ENCODE data around the gene CHD1L.
"Not testable (repeated sequence)": the region's sequence is repeated elsewhere in the genome, so short reads cannot be mapped to it uniquely, and the experiment has no call there.

DNA sequence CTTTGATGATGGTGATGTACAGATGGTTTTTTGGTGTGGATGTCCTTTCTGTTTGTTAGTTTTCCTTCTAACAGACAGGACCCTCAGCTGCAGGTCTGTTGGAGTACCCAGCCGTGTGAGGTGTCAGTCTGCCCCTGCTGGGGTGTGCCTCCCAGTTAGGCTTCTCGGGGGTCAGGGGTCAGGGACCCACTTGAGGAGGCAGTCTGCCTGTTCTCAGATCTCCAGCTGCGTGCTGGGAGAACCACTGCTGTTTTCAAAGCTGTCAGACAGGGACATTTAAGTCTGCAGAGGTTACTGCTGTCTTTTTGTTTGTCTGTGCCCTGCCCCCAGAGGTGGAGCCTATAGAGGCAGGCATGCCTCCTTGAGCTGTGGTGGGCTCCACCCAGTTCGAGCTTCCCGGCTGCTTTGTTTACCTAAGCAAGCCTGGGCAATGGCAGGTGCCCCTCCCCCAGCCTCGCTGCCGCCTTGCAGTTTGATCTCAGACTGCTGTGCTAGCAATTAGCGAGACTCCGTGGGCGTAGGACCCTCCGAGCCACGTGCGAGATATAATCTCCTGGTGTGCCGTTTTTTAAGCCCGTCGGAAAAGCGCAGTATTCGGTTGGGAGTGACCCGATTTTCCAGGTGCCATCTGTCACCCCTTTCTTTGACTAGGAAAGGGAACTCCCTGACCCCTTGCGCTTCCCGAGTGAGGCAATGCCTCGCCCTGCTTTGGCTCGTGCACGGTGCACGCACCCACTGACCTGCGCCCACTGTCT lies 84.6 kb downstream of the CHD1L start:
- not testable (repeated sequence) for TF ChIP-seq POLR2A (IDR thresholded peaks at IDR 0.05; ENCODE audit: low read depth, low read length); POLR2AphosphoS5 (IDR thresholded peaks at IDR 0.05; ENCODE audit: insufficient read depth, low read depth, low read length)
- TF ChIP-seq, protein P1, sequence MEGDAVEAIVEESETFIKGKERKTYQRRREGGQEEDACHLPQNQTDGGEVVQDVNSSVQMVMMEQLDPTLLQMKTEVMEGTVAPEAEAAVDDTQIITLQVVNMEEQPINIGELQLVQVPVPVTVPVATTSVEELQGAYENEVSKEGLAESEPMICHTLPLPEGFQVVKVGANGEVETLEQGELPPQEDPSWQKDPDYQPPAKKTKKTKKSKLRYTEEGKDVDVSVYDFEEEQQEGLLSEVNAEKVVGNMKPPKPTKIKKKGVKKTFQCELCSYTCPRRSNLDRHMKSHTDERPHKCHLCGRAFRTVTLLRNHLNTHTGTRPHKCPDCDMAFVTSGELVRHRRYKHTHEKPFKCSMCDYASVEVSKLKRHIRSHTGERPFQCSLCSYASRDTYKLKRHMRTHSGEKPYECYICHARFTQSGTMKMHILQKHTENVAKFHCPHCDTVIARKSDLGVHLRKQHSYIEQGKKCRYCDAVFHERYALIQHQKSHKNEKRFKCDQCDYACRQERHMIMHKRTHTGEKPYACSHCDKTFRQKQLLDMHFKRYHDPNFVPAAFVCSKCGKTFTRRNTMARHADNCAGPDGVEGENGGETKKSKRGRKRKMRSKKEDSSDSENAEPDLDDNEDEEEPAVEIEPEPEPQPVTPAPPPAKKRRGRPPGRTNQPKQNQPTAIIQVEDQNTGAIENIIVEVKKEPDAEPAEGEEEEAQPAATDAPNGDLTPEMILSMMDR (IDR thresholded peaks at IDR 0.05; ENCODE audit: extremely low read depth in 1 of 2, insufficient read depth in 1 of 2, low read depth in 1 of 2, low read length in 2 of 2) = not testable (repeated sequence)

Measured in endothelial cell of umbilical vein (primary cell).